ENCODE measurements around the gene CIB4. TPM values are rescaled to one million over a fixed set of nuclear protein-coding genes. Genes with fewer than 3 reads are reported as not detected.

Gene CIB4
- total RNA-seq, 4 donors from 2014 or later: 1.1 TPM; not detected in 3

DNA sequence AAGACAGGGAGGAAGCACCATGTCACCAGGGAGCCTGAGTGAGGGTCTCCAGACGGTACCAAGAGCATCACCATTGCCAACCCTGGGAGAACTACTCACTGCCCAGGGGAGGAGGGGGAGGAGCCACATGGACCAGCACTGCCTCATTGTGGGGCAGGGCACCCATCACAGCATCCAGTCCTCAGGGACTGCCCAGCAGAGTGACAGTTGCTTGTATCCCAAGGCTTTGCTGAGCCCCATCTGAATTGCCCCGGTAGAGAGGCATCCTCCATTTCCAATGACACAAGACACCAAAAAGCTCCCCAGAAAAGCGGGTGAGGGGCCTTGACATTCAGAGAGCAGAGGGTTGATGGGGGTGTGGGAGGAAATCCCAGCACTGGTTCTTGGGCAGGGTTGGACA lies 6.8 kb upstream of the CIB4 start:
- TF ChIP-seq, protein P1, sequence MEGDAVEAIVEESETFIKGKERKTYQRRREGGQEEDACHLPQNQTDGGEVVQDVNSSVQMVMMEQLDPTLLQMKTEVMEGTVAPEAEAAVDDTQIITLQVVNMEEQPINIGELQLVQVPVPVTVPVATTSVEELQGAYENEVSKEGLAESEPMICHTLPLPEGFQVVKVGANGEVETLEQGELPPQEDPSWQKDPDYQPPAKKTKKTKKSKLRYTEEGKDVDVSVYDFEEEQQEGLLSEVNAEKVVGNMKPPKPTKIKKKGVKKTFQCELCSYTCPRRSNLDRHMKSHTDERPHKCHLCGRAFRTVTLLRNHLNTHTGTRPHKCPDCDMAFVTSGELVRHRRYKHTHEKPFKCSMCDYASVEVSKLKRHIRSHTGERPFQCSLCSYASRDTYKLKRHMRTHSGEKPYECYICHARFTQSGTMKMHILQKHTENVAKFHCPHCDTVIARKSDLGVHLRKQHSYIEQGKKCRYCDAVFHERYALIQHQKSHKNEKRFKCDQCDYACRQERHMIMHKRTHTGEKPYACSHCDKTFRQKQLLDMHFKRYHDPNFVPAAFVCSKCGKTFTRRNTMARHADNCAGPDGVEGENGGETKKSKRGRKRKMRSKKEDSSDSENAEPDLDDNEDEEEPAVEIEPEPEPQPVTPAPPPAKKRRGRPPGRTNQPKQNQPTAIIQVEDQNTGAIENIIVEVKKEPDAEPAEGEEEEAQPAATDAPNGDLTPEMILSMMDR (IDR thresholded peaks at IDR 0.05; ENCODE audit: low read depth): no peak

DNA sequence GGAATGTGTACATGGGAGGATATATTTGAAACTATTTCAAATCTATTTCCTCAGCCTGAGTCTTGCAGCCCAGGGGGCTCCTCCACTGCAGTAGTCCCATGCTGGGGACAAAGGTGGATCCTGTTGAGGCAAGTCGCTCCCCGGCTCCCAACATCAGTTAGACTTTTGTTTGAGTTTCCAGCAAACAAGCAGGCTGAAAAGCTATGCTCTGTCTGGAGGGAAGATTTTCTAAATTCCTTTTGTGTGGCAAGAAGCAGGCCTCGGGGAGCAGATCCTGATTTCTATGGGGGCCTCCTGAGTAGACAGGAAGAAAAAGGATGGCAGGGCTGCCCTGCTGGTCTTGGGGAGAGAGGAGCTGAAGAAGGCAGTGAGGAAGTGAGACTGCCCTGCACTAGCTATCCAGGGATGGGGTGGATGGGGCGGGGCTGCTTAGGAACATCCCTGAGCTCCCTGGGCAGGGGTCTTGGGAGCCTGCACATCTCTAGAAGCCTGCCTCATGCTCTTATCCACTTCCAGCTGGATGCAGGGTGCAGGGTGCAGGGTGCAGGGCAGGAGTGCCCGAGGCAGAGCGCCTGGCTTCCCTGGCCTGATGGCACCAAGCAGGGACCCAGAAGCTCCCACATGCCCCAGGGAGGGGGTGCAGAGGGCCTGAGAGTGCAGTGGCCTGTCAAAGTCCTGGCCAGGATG lies 6.0 kb upstream of the CIB4 start:
- TF ChIP-seq, protein P1 (IDR thresholded peaks at IDR 0.05; ENCODE audit: low read depth): no peak

DNA sequence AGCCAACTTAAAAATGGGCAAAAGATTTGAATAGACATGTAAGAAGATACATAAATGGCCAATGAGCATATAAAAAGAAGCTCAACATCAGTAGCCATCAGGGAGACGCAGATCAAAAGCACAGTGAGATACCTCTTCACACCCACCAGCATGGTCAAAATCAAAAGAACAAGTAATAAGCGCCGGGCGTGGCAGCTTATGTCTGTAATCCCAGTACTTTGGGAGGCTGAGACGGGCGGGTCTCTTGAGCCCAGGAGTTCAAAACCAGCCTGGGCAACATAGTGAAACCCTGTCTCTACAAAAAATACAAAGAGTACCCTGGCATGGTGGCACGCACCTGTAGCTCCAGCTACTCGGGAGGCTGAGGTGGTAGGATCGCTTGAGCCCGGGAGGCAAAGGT lies 4.6 kb upstream of the CIB4 start:
- TF ChIP-seq, protein P1 (IDR thresholded peaks at IDR 0.05; ENCODE audit: low read depth): no peak

DNA sequence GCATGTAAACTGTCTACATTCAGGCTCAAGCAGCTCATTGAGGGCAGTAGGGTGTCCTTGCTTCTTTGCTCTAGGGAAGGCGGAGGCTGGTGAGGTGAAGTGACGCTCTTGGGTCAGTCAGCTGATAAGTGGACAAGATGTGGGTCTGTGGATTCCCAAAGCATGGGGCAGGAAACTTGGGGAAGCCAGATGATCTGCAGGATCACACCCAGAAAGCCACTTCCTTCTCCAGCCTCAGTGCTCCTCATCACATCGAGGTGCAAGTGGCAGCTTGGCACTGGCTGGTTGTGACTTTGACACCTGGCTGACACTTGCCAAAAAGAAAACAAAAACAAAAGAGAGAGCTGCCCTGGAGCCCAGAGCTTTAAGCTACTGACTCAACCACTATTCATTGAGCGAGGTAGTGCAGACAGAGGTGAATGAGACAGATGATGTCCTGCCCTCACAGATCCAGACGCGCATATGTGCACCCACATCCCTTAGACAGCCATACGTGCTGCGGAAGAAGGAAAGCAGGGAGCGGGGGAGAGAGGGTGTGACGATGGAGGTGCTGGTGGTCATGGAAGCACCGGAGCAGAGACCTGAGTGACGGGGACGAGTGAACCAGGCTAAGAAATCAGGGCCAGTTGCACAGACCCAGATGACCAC lies 3.1 kb upstream of the CIB4 start:
- TF ChIP-seq, protein P1 (IDR thresholded peaks at IDR 0.05; ENCODE audit: low read depth): no peak

DNA sequence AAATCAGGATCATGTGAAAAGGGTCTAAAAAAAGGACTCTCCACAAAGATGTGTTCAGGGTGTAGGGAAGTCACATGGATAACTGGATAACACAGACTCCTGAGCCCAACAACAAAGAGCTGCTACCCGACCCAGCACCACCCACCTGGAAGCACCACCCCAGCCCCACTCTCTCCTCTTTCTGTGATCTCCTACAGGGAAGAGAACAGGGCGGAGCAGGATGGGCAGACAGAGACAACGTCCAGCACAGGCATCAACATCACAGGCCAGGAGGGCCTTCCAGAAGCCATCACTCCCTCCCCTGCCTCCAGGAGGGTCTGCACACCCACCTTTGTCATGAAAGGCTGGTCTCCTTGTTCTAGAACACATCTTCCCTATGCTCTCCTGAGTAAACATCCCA lies 1.3 kb upstream of the CIB4 start:
- TF ChIP-seq, protein P1 (IDR thresholded peaks at IDR 0.05; ENCODE audit: low read depth): no peak

DNA sequence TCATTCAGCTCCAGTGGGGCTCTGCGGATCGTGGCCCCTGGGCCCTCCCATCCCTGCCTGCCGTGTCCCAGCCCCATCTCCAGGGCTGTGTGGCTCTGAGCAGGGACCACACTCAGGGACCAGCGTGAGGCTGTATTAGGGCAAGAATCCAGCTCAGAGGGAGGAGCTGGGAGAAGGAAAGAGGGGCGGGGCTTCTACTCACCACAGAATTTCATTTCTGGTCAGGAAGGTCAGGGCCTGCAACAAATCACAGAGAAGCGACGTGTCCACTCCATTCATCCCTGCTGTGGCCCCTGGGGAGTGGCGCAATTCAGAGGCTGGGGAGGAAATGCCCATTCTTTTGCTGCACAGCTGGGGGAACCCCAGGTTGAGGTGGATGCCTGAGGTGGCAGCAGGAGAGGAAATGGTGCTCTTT lies 828 bp downstream of the CIB4 start:
- TF ChIP-seq, protein P1 (IDR thresholded peaks at IDR 0.05; ENCODE audit: low read depth): no peak

DNA sequence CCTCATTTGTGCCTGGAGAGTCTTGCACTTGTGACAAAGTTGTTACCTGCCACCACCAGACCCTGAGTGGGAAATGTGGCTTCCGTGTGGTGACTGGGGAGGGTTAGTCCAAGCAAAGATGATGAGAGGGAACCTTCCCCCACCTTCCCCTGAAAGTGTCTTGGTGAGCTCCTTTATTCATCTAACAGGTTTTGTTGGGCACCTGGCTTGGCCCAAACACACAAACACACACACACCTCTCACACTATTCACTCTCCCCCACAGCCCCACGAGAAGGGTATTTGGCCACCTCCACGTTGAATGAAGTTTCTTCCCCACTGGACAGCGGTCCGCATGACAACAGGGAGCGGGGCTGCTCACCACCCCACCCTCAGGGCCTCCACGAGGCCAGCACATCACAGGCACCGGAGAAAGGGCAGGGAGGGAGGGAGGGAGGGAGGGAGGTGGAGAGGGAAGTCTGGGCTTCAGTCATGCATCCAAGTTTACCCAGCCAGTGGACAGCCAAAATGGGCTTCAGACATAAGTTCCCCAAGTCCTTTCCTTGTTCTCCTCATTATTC lies 1.4 kb downstream of the CIB4 start:
- TF ChIP-seq, protein P1 (IDR thresholded peaks at IDR 0.05; ENCODE audit: low read depth): no peak
